Measurements from ENCODE around the gene GLRA2. TPM values are rescaled to one million over a fixed set of nuclear protein-coding genes. Genes with fewer than 3 reads are reported as not detected.

GLRA2 gene
- polyA plus RNA-seq, 1 experiment: not detected

- no peaks in the 10 kb centered on the region for H3K36me3 ChIP-seq (ENCODE audit: control insufficient read depth, insufficient read depth, low read length)
- ChIA-PET CTCF (no interaction called here), POLR2A (no interaction called here)
- no peak for DNase-seq (ENCODE audit: low read depth)
- H3K4me3 ChIP-seq (ENCODE audit: low read depth, low read length): no peak overlapping the region
- no peaks in the 10 kb centered on the region for H3K27me3 ChIP-seq (ENCODE audit: control insufficient read depth, insufficient read depth, low read length)
- no peak for TF ChIP-seq CTCF (IDR thresholded peaks at IDR 0.05; ENCODE audit: insufficient read depth, low read depth, low read length)
Observed at GRCh38 chrX:14501327-14501726, 28.0 kb upstream of the GLRA2 start.

GRCh38 chrX:14504960-14505538, 24.3 kb upstream of the GLRA2 start:
- ChIA-PET CTCF (no interaction called here), POLR2A (no interaction called here)
- Histone ChIP-seq H3K4me3 (ENCODE audit: low read depth, low read length) (no peak overlapping the region), H3K36me3 (ENCODE audit: control insufficient read depth, insufficient read depth, low read length) (no peaks in the 10 kb centered on the region), H3K27me3 (ENCODE audit: control insufficient read depth, insufficient read depth, low read length) (no peaks in the 10 kb centered on the region)
- no peak for DNase-seq (ENCODE audit: low read depth)
- no peak for TF ChIP-seq CTCF (IDR thresholded peaks at IDR 0.05; ENCODE audit: insufficient read depth, low read depth, low read length)

GRCh38 chrX:14505648-14506047, 23.7 kb upstream of the GLRA2 start:
- CTCF ChIA-PET: no interaction called here
- no peaks in the 10 kb centered on the region for H3K27me3 ChIP-seq (ENCODE audit: control insufficient read depth, insufficient read depth, low read length)
- no peaks in the 10 kb centered on the region for H3K36me3 ChIP-seq (ENCODE audit: control insufficient read depth, insufficient read depth, low read length)
- H3K4me3 ChIP-seq (ENCODE audit: low read depth, low read length): no peak overlapping the region
- POLR2A ChIA-PET: no interaction called here
- DNase-seq (ENCODE audit: low read depth): no peak
- TF ChIP-seq CTCF (IDR thresholded peaks at IDR 0.05; ENCODE audit: insufficient read depth, low read depth, low read length): no peak

GRCh38 chrX:14506866-14507265, 22.5 kb upstream of the GLRA2 start:
- ChIA-PET POLR2A (no interaction called here), CTCF (interaction anchor here (1.1 kb wide), 1 partner anchor 9 kb away, joined by 4 read pairs; no protein-coding TSS in a partner anchor)
- no peak for DNase-seq (ENCODE audit: low read depth)
- no peaks in the 10 kb centered on the region for H3K27me3 ChIP-seq (ENCODE audit: control insufficient read depth, insufficient read depth, low read length)
- TF ChIP-seq CTCF (IDR thresholded peaks at IDR 0.05; ENCODE audit: insufficient read depth, low read depth, low read length): no peak
- H3K36me3 ChIP-seq (ENCODE audit: control insufficient read depth, insufficient read depth, low read length): no peaks in the 10 kb centered on the region
- H3K4me3 ChIP-seq (ENCODE audit: low read depth, low read length): no peak overlapping the region

- Histone ChIP-seq H3K36me3 (ENCODE audit: control insufficient read depth, insufficient read depth, low read length) (no peaks in the 10 kb centered on the region), H3K27me3 (ENCODE audit: control insufficient read depth, insufficient read depth, low read length) (no peaks in the 10 kb centered on the region), H3K4me3 (ENCODE audit: low read depth, low read length) (no peak overlapping the region)
- no peak for TF ChIP-seq CTCF (IDR thresholded peaks at IDR 0.05; ENCODE audit: insufficient read depth, low read depth, low read length)
- CTCF ChIA-PET: no interaction called here
- POLR2A ChIA-PET: no interaction called here
- no peak for DNase-seq (ENCODE audit: low read depth)
Observed at GRCh38 chrX:14508025-14508690, 21.2 kb upstream of the GLRA2 start.
